HG02623 (cell line): ENCODE results near the gene PRDM11.

Experiments
- ATAC-seq: cut with Tn5 transposase; IDR thresholded peaks from one replicate; pipeline ENCODE4 v1.9.1; 2021; ENCODE audit warnings: moderate library complexity; ENCODE audit not compliant: unreplicated experiment

Gene PRDM11

DNA sequence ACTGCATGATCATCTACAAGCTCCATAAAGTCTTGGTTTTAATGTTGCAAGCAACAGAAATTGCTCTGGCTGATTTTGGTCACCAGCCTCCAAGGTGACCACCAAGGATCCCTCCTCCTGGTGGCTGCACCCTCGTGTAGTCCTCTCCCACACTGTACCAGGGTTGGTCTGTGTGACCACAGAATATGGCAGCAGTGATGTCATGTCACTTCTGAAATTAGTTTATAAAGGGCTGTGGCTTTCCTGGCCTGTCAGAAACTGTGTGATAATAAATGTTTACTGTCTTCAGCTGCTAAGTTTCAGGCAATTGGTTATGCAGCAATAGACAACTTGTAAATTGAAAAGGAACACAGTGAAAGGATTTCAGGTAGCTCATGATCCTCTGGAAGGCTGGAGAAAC is 5.3 kb upstream of the PRDM11 start:
- ATAC-seq: no peak

- no peak for ATAC-seq
These were observed 4.8 kb upstream of the PRDM11 start for GRCh38 chr11:45141631-45142030.

- no peak for ATAC-seq
These were observed 4.0 kb upstream of the PRDM11 start for GRCh38 chr11:45142241-45143055.

- no peak for ATAC-seq
These were observed 2.9 kb upstream of the PRDM11 start for GRCh38 chr11:45143494-45143893.

DNA sequence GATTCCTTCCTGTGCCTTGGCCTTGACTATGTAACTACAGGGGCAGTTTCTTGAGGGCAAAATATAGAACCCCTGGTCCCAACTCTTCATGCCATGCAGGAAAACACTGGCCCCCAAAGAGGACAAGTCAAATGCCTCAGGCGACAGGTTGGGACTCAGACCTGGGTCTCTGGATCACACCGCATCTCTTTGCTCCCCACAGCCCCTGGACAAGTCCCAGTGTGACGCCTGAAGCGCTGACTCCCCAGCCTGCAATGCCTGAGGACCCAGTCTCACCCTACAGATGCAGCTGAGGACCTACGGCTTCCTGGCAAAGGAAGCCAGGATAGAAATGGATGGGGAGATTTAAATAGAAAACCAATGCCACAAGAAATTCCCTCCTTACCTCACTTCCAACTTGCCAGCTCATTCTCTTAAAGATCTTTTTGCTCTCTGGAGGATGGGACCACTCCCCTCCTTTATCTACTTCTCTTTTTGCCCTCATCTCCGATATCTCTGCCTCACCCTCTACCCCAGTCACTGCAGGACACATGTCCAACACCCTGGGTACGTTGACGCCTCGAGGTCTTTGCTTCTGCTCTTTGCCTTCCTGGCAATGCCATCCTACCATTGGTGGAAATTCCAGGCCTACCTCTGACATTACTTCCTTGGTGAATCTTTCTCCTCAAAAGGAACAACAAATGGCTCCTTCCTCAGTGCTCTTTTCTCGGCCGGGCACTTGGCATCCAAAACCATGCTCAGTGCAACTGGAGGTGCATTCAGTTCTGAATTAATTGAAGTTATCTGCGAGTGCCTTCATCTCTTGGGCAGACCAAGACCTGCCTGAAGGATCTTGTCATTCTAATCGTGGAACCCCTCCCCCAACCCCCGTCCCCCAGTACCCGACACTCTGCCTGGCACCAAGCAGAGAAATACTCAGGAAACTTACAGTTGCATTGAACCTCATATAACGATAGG is 2.0 kb upstream of the PRDM11 start:
- no peak for ATAC-seq

DNA sequence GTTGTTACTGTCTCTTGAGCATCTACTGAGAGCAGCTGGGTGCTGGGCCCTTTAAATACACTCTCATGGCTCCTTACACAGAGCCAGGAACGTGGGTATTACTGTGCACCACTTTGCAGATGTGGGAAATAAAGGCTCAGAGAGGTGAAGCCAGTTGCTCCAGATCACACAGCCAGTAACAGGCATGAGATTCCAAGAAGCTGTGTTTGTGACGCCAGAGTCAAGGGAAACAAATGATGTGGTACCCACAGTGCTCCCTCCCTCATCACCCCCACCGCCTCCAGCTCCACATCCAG is 1.4 kb upstream of the PRDM11 start:
- ATAC-seq: no peak

DNA sequence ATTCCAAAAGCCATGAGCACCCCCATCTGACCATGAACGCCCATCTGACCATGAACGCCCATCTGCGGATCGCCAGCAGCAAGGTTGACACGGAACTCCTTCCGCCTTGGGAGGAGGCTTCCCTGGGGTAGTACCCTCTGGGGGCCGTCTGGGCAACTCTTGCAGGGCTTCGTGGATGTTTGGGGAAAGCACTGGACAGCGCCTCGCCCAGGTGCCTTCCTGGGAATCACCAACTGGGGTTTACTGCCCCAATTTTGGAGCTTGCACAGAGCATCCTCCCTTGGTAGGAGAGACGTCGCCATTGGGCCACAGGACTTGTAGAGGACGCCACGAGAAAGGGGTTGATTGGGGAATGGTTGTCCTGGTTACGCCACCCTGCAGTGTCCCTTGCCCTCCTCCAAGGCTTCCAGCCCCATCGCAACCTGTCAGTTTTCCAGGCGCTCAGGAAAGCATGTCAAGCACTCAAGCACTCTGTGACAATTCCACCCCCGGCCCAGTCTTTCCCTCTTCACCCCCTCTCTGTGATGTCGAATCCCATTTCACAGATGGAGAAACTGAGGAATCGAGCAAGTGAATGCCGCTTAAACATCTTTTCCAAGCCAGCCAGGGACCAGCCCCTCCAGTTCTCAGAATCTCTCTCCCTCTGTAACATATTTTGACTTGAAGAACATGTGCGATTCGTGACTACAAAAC is 914 bp upstream of the PRDM11 start:
- no peak for ATAC-seq

GRCh38 chr11:45147017-45147728 is 734 bp downstream of the PRDM11 start:
- peak; percentile 98 for ATAC-seq

GRCh38 chr11:45147891-45148675 is 1.6 kb downstream of the PRDM11 start:
- no peak for ATAC-seq

DNA sequence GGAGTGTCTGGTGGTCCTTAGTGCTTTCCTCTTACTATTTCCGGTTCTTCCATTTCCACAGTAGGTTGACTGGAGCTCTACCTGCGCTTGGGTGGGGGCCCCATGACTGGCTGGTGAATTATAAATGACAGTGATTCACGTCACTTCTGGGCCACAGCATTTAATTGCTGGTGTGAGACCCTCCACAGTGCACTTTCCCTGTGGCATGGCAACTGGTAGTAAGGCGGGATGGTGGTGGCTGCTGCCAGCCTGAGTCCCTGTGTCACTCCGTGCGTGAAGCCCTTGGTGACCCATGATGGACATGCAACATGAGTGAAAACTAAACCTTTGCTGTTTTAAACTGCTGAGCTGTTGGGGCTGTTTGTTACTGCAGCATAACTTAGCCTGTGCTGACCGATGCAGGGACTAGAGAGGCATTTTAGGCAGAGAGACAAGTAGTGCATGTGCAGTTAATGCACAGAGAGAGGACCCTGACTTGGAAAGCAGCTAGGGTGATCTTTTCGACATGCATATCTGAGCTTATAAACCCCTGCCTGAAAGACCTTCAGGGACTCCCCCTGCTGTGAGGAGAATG is 3.1 kb downstream of the PRDM11 start:
- ATAC-seq: no peak

DNA sequence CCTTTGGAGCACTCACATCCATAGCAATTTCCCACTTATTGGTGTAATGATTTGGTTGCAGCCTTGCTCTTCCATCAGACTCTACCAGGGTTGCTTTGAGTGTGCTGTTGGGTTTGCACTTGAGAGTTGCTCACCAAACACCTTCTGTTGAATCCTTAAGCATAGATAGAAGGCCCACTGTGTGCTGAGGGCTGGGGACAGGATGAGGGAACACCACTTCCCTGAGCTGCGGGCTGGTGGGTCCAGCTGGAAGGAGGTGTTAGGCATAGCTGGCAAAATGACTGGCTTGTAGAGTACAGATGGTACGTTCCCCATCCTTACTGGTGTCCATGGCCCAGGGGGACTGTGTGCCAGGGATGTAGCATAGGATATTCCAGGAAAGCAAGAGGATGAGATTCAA is 3.9 kb downstream of the PRDM11 start:
- no peak for ATAC-seq

- no peak for ATAC-seq
These were observed 4.5 kb downstream of the PRDM11 start for GRCh38 chr11:45150943-45151342.

DNA sequence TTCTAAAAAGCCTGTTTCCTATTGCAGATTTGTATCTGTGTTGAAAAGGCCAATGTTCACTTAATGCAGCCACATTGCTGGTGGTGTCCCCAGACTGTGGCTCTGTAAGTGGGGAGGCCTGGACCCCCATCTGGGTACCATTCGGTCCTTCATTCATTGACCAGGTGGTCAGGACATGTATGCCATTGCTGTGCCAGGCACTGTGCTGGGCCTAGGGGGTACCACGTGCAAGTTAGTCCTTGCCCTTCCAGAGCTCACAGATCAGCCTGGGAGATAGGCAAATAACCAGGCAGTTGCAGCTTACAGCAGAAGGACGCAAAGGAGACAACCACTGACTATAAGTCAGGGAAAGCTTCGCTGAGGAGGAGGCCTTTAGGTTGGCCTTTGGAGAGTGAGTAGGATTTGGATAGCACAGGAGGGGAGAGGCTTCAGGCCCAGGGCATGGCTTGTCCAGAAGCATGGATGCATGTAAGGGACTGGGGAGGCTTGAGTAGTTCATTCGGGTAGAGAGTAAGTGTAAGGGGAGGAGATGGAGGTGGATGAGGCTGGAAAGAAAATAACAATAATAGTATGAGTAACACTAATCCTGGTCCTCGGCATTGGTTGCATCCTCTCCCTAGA is 5.0 kb downstream of the PRDM11 start:
- no peak for ATAC-seq

DNA sequence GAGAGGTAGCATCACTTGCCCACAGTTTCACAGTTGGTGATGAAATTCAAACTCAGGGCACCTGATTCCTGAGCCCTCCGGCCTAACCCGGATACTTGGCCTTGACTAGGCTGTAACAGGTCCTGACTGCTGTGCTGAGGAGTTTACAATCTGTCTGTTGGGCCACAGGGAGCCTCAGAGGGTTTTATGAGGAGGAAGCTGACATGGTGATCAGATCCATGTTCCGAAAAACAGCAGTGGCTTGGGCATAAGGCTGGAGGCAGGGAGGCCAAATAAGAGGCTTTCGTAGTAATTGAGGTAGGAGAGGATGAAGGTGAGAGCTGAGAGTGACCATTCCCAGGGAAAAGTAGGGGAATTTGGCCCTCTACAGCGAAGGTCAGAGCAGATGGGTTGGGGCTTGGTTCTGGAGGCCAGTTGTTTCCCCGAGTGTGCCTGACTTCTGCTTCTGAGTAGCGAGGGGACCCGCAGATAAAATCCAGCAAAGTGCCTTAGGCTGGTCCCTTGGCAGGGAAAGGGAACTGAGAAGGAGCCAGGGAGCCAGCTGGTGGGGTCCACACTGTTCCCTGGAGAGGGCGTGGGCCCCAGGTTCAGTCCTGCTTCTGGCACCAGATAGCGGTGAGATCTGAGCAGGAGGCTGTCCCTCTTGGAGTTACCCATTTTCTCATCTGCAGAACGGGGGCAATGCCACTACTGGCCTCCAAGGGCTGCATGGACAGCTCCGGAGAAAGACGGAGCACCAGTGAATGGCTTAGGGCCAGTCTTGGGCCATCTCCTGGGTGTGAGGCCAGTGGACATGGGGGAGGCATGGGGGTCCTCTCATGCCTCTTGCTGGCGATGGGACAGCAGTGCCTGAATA is 6.5 kb downstream of the PRDM11 start:
- ATAC-seq: no peak

- no peak for ATAC-seq
These were observed 7.8 kb downstream of the PRDM11 start for GRCh38 chr11:45154276-45154675.

GRCh38 chr11:45155058-45155551 is 8.7 kb downstream of the PRDM11 start:
- no peak for ATAC-seq

DNA sequence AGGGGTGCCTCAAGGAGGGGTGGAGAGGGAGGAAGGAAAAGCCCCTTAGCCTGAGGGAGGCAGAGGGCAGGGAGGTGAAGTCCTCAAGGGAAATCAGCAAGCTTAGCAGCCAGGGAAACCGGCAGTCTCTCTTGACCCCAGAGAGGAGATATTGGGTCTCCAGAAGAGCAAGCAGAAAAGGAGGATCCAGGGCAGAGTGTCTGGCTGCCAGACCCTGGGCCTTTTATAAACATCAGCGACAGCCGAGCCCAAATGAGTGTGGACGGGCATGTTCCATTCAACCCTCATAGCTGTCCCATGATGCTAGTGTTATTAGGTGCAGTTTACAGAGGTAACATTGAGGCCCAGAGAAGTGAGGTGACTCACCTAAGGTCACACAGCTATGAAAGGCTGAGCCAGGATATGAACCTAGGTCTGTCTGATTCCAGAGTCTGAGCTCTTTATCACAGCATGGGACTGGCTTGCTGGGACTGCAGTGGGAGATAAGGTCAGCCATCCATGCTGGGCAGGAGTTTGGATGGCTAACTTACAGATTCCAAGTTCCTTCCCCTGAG is 9.3 kb downstream of the PRDM11 start:
- ATAC-seq: no peak

GRCh38 chr11:45156201-45156600 is 9.8 kb downstream of the PRDM11 start:
- no peak for ATAC-seq
